Measurements from ENCODE around the gene GRIN1.

The GRIN1 gene

DNA sequence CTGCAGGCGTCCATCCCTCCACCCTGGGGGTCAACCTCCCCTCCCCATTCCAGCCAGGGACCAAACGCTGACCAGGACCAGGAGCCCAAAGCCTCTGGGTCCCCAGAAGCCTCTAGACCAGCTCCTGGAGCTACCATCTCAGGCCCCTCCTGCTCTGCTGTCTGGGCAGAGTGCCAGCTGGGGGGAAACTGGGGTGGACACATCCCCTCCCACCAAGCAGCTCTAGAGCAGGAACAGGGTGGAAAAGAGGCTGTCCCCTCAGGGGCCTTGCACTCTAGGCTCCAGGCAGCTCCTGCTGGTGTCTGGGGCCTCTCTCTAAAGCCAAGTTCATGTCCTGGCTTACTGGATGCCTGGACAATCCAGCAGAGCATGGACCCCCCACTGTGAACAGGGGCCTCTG is 53.9 kb downstream of the GRIN1 start:
- FAIRE-seq (no peak), DNase-seq (ENCODE audit: insufficient read length, low spot score) (no peak)
- TF ChIP-seq, protein P1, sequence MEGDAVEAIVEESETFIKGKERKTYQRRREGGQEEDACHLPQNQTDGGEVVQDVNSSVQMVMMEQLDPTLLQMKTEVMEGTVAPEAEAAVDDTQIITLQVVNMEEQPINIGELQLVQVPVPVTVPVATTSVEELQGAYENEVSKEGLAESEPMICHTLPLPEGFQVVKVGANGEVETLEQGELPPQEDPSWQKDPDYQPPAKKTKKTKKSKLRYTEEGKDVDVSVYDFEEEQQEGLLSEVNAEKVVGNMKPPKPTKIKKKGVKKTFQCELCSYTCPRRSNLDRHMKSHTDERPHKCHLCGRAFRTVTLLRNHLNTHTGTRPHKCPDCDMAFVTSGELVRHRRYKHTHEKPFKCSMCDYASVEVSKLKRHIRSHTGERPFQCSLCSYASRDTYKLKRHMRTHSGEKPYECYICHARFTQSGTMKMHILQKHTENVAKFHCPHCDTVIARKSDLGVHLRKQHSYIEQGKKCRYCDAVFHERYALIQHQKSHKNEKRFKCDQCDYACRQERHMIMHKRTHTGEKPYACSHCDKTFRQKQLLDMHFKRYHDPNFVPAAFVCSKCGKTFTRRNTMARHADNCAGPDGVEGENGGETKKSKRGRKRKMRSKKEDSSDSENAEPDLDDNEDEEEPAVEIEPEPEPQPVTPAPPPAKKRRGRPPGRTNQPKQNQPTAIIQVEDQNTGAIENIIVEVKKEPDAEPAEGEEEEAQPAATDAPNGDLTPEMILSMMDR (IDR thresholded peaks at IDR 0.05; ENCODE audit: insufficient read depth, missing control alignments): no peak

DNA sequence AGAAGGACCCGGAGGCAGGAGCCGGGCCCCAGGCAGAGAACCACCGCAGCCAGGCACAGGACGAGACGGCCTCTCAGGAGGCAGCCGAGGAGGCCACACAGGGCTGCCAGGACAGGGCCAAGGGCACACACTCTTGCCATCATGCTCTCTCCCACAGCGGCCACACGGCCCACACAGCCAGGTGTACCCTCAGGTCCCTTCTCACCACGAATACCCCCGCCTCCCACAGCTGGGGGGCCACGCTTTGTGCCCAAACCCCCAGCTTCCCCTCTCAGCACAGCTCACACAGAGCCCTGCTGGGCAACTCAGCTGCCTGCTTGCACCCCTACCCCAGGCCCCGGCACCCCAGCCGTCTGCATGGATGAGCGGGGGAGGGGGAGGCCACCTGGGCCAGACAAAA is 54.8 kb downstream of the GRIN1 start:
- TF ChIP-seq, protein P1 (IDR thresholded peaks at IDR 0.05; ENCODE audit: insufficient read depth, missing control alignments): no peak
- FAIRE-seq: no peak
- no peak for DNase-seq (ENCODE audit: insufficient read length, low spot score)

DNA sequence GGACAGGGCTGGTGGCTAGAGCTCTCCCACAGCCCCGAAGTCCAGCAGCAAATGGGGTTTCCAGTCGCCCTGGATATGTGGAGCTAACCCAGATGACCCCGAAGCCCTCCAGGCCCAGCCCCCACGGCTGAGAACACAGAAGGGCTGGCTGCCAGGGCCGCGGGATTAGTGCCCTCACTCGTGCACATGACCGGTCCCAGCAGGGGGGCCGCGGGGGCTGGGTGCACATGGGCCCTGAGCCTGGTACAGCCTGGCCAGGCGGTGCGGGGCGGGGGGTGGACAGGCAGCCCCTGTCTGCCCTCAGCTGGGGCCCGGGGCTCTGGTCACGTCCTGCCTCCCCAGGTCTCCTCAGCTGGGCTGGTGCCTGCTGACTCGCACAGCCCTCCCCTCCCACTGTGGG is 55.4 kb downstream of the GRIN1 start:
- DNase-seq (ENCODE audit: insufficient read length, low spot score) (no peak), FAIRE-seq (no peak)
- TF ChIP-seq, protein P1 (IDR thresholded peaks at IDR 0.05; ENCODE audit: insufficient read depth, missing control alignments): no peak

DNA sequence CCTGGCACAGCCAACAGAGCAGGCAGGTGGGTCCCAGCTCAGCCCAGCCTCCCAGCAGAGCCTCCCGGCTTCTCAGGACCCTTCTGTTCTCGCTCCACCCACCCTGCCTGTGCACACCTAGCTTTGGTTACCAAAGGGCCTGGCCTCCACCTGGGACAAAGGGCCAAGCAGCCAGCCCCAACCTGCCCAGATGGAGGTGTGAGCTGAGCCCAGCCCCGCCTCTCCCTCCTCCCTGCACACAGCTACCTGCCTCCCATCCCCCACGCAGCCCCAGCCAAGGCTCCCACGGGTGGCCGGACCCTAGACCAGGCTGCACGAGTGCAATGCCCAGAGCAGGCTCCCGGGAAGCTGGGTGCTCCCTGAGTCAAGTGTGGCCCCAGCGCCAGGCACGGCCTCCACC is 56.0 kb downstream of the GRIN1 start:
- DNase-seq (ENCODE audit: insufficient read length, low spot score) (no peak), FAIRE-seq (no peak)
- TF ChIP-seq, protein P1 (IDR thresholded peaks at IDR 0.05; ENCODE audit: insufficient read depth, missing control alignments): no peak

DNA sequence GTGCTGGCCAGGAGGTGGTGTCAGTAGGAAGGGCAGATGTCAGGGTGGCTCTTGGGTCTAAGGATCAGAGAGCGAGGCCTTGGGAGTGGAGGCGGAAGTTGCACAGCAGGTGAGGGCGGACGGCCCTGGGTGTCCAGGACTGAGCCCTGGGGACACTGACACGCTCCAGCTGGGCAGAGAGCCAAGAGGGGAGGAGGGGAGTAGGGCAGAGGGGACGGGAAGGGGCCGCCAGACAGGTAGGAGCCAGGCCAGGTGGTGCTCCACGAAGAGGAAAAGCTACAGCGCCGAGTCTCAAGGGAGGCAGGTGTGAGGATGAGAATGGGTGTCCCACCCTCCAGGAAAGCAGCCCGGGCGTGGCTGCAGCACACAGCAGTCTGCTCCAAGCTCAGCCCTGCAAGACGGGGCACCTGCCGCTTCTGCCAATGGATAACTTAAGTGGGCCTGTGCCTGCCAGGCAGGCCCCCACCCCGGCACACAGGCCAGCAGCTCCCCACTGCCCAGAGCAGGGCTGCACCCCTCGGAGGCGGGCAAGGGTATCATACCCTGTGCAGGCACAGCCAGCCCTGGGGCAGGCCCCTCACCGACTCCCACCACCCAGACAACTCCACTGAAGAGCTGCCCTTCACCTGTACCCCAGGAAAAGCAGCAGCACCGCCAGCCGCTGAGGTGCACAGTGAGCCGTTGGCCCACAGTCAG is 56.7 kb downstream of the GRIN1 start:
- TF ChIP-seq, protein P1 (IDR thresholded peaks at IDR 0.05; ENCODE audit: insufficient read depth, missing control alignments): no peak
- DNase-seq (ENCODE audit: insufficient read length, low spot score): no peak

DNA sequence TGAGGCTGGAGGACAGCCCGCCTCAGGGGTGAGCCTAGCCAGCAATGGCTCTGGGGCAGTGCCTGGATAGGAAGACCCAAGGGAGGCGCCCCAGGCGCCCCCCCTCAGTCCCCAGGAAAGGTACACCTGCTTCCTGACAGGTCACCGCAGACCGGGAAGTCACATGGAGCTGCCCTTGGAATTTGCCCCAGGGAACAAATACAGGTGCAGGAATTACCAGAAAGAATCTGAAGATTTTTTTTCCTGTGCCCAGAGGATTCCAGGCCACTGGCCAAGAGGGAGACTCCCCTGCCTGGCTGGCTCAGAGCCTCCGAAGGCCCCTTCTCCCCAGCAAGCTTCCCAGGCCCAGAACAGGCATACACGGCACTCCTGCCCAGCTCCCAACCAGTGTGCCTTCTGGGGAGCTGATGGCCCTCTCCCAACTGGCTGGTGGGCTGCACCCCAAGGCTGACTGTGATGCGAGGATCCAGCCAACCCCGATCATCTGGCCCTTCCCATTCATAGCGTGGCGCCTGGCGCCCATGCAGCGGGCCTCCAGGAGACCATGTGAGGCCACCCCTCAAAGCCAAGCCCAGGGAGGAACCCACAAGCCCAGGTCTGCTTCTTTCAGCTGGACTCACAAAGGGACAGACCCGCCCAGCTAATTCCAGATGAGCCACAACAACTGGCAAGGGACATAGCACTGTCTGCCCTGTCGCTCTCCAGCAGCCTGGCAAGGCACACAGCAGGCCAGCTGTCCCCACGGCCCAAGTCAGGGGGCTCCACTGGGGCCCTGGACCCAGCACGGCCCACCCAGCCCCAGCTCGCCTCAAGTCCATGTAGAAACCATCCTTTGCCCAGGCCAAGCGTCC is 59.3 kb downstream of the GRIN1 start:
- DNase-seq (ENCODE audit: insufficient read length, low spot score): no peak
- no peak for FAIRE-seq
- TF ChIP-seq, protein P1 (IDR thresholded peaks at IDR 0.05; ENCODE audit: insufficient read depth, missing control alignments): no peak

More for the DNA sequence above, 56.7 kb downstream of the GRIN1 start:
- FAIRE-seq: no peak

DNA sequence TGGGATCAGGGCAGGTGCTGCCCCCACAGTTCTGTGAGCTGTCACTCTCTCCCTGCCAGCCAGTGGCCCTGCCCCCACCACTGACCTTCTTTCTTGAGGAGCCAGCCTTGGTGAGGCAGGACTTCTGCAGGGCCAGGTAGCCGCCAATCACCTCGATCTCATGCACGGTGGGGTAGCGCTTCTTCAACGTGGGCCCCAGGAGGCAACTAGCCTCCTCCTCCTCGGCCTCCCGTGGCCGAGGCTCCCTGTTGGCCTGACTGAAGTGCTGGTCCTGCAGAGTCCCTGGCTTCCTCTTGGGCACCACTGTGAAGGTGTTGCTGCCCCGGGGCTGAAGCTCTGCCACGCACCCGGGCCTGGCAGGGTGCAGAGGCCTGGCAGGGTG is 59.9 kb downstream of the GRIN1 start:
- FAIRE-seq: no peak
- TF ChIP-seq, protein P1 (IDR thresholded peaks at IDR 0.05; ENCODE audit: insufficient read depth, missing control alignments): no peak
- no peak for DNase-seq (ENCODE audit: insufficient read length, low spot score)

Measured in D721Med (cell line).